ENCODE measurements around the gene ACAA2.

The ACAA2 gene

DNA sequence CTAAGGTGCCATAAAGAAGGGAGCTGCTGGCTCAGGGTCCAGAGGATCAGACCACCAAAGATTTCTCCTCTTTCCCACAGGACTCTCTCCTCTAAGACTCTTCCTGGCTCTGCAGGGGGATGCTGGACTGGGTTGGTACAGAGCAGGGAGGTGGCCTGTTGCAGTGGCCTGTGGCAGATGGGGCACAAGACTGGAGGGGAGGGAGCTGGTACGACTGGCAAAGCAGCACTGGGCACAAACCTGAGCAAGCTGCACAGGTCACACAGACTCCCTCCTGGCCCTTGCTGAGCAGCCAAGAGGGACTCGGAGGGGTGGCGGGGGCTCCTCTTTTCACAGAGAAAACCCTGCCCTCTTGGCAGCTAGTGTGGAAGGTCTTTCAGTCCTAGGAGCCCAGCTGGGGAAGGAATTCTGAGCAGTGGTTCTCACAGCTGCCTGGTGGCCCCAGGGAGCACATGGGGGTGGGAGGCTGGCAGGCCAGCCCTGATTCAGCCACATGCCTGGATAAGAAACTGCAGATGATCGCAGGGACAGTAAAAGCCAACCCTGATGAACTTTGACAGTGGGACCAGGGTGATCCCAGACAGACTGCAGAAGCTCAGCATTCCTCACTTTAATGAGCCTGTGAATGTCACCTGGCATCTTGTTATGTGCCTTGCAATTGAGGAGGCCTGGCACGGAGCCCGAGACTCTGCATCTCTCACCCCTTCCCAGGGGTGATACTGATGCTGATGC is 32.5 kb upstream of the ACAA2 start:
- H3K9me3 ChIP-seq (ENCODE audit: control insufficient read depth in 1 of 2, low read length in 2 of 2), result no peaks in the 10 kb centered on the region
- H3K36me3 ChIP-seq (ENCODE audit: control insufficient read depth in 1 of 2, insufficient read depth in 2 of 2, low read length in 2 of 2), result peaks cover 50 to 61% of the 10 kb centered on the region in 2 donors
- no peak overlapping the region for H3K4me3 ChIP-seq (ENCODE audit: low read depth in 1 of 2, low read length in 2 of 2)
- H3K27me3 ChIP-seq (ENCODE audit: control insufficient read depth in 1 of 2, insufficient read depth in 2 of 2, low read length in 2 of 2), result no peaks in the 10 kb centered on the region
- H3K9ac ChIP-seq (ENCODE audit: low read depth in 1 of 2, low read length in 2 of 2), result no peak overlapping the region
- H3K4me1 ChIP-seq (ENCODE audit: control insufficient read depth in 1 of 2, insufficient read depth in 2 of 2, low read length in 2 of 2), result peaks cover 29 to 33% of the 10 kb centered on the region in 2 donors
- H3K27ac ChIP-seq (ENCODE audit: low read depth, low read length), result no peak overlapping the region

DNA sequence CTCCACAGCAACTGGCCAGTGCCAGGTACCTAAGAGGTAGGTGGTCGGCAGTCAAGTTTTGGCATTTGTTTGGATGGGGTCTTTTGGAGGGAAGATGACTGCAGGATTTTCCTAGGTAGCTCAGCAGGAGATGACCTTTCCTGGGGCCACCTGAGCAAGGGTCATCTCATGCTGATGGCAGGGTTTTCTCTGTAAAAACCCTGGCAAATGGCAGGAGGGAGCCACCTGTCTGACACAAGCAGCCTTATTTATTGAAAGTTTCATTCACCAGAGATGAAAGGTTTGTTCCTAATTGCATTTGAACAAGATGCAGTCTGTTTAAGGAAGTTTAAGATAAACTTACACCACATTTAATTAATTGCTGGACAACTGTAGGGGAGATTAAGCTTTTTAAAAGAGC is 31.6 kb upstream of the ACAA2 start:
- Histone ChIP-seq H3K27ac (ENCODE audit: low read depth, low read length) (no peak overlapping the region), H3K36me3 (ENCODE audit: control insufficient read depth in 1 of 2, insufficient read depth in 2 of 2, low read length in 2 of 2) (peaks cover 57 to 68% of the 10 kb centered on the region in 2 donors), H3K9me3 (ENCODE audit: control insufficient read depth in 1 of 2, low read length in 2 of 2) (no peaks in the 10 kb centered on the region), H3K4me1 (ENCODE audit: control insufficient read depth in 1 of 2, insufficient read depth in 2 of 2, low read length in 2 of 2) (peaks cover 24 to 30% of the 10 kb centered on the region in 2 donors), H3K4me3 (ENCODE audit: low read depth in 1 of 2, low read length in 2 of 2) (no peak overlapping the region), H3K9ac (ENCODE audit: low read depth in 1 of 2, low read length in 2 of 2) (no peak overlapping the region), H3K27me3 (ENCODE audit: control insufficient read depth in 1 of 2, insufficient read depth in 2 of 2, low read length in 2 of 2) (no peaks in the 10 kb centered on the region)

DNA sequence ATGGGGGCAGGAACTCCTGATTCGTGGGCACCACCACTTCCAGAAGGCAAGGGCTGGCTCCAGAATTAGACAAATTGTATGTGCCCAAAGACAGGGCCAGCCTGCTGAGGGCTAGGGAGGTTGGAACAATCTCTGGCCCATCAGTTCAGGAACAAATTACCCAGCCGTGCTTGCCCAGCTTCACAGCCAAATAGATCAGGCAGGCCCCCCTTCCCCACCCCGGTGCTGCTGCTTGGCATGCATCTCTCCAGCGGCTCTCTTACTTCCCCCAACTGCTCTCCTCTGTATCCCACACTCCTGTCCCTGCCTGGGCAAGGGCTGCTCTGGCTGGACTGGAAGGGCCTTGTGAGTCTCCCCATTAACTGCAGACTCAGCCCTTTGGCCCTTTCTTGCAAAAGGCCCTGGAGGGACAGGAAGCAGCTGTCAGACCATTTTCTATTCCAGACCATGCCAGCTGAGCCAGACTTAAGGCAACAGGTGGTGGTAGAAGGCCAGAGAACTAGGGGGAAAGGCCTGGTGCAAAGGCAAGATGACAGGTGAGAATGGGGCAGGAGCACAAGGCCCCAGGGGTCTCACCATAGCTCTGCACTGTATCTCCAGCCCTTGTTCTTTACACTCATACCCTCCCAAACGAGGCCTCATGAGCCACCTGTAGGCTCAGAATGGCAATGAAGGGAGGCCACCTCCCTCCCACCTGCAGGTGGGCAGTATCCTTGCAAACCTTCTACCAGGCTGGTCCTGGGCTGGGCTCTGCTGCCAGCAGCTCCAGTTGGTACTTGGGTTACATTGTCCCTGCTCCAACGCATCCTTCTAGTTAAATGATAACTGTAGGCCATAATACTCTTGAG is 30.7 kb upstream of the ACAA2 start:
- Histone ChIP-seq H3K27me3 (ENCODE audit: control insufficient read depth in 1 of 2, insufficient read depth in 2 of 2, low read length in 2 of 2) (no peaks in the 10 kb centered on the region), H3K4me1 (ENCODE audit: control insufficient read depth in 1 of 2, insufficient read depth in 2 of 2, low read length in 2 of 2) (peaks cover 20 to 22% of the 10 kb centered on the region in 2 donors), H3K4me3 (ENCODE audit: low read depth in 1 of 2, low read length in 2 of 2) (no peak overlapping the region), H3K36me3 (ENCODE audit: control insufficient read depth in 1 of 2, insufficient read depth in 2 of 2, low read length in 2 of 2) (peaks cover 57 to 75% of the 10 kb centered on the region in 2 donors), H3K9me3 (ENCODE audit: control insufficient read depth in 1 of 2, low read length in 2 of 2) (no peaks in the 10 kb centered on the region), H3K9ac (ENCODE audit: low read depth in 1 of 2, low read length in 2 of 2) (no peak overlapping the region), H3K27ac (ENCODE audit: low read depth, low read length) (no peak overlapping the region)

DNA sequence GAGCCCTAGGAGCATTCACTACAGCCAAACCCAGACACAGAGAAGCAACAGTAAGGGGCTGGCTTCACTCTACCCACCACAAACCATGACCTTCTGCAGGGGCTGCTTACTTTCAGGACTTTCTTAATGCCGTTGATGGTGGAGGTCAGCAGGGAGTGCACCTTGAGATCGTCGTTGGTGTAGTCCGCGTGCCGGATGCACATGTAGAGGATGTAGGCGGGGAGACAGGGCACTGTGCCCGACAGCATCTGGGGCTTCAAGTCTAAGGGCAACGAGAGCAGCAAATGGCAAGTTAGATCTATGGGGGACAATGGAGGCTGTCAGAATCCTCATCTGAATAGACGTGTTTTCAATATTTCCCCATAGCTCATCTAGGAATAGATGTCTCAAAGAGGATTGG is 29.8 kb upstream of the ACAA2 start:
- no peak overlapping the region for H3K4me3 ChIP-seq (ENCODE audit: low read depth in 1 of 2, low read length in 2 of 2)

DNA sequence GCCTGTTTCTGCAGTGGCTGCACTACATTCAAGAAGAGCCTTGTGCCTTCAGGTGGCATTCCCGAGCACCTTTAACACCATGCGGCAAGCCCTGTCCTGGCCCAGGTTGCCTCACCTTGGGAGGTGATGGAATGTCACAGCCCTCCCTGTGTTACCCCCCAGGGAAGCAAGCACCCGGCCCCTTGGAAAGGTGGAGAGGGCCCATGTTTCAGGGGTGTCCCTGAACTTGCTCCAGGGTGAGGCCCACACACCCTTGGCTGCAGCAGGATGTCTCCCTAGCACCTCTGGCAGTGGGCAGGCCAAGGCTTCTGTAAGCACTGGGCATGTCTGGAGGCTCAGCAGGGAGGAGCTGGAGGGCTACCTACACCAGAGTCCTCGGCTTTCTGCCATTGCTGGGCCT is 29.3 kb upstream of the ACAA2 start:
- Histone ChIP-seq H3K9me3 (ENCODE audit: control insufficient read depth in 1 of 2, low read length in 2 of 2) (no peaks in the 10 kb centered on the region), H3K4me1 (ENCODE audit: control insufficient read depth in 1 of 2, insufficient read depth in 2 of 2, low read length in 2 of 2) (peaks cover 6 to 17% of the 10 kb centered on the region in 2 donors), H3K27me3 (ENCODE audit: control insufficient read depth in 1 of 2, insufficient read depth in 2 of 2, low read length in 2 of 2) (no peaks in the 10 kb centered on the region), H3K9ac (ENCODE audit: low read depth in 1 of 2, low read length in 2 of 2) (no peak overlapping the region), H3K27ac (ENCODE audit: low read depth, low read length) (no peak overlapping the region), H3K36me3 (ENCODE audit: control insufficient read depth in 1 of 2, insufficient read depth in 2 of 2, low read length in 2 of 2) (peaks cover 66 to 84% of the 10 kb centered on the region in 2 donors), H3K4me3 (ENCODE audit: low read depth in 1 of 2, low read length in 2 of 2) (no peak overlapping the region)

More for the DNA sequence above, 29.8 kb upstream of the ACAA2 start:
- Histone ChIP-seq H3K9me3 (ENCODE audit: control insufficient read depth in 1 of 2, low read length in 2 of 2) (no peaks in the 10 kb centered on the region), H3K4me1 (ENCODE audit: control insufficient read depth in 1 of 2, insufficient read depth in 2 of 2, low read length in 2 of 2) (peaks cover 11 to 17% of the 10 kb centered on the region in 2 donors), H3K27me3 (ENCODE audit: control insufficient read depth in 1 of 2, insufficient read depth in 2 of 2, low read length in 2 of 2) (no peaks in the 10 kb centered on the region), H3K27ac (ENCODE audit: low read depth, low read length) (no peak overlapping the region), H3K36me3 (ENCODE audit: control insufficient read depth in 1 of 2, insufficient read depth in 2 of 2, low read length in 2 of 2) (peaks cover 61 to 84% of the 10 kb centered on the region in 2 donors), H3K9ac (ENCODE audit: low read depth in 1 of 2, low read length in 2 of 2) (no peak overlapping the region)

DNA sequence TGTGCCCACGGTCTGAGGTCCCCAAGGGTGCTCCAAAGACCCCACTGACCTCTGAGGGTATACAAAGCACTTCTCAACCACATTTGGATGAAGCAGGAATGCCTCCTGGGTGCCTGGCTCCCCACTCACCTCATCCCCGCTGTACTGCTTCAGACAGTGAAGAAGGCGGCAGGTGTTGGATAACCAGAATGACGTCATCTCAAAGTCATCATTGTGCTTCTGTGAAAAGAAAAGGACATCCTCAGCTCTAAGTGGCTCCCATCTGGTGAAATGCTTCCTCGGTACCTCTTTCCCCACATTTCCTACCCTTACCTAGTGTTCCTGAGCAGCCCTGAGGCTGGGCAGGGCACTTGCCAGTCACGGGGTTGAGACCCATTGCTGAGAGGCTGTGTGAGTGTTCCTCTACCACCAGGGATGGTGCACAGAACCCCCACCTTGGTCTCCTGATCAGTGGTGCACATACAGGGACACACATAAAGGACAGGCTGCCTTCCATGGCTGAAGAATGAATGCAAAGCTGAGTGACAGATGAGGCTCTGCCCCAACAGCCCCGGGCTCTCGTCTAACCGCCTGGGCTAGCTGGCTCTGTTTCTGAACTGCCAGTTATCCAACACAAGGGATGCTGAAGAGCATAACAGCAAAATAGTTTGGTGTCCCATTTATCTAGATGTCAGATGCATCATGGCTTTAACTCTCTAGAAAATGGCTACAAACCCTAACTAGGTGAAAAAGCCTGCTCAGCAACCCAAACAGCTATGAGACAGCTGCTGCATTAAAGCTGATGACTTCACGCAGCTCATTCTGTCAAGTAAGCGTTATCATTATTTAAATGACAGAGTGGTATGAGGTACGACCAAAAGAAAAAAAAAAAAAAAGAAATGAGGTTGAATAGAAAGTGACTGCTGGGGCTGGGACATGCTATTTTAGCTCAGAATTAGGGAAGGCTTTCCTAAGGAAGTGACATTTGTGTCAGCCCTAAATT is 28.2 kb upstream of the ACAA2 start:
- H3K36me3 ChIP-seq (ENCODE audit: control insufficient read depth in 1 of 2, insufficient read depth in 2 of 2, low read length in 2 of 2), result peaks cover 67 to 83% of the 10 kb centered on the region in 2 donors
- peaks cover 2 to 10% of the 10 kb centered on the region in 2 donors for H3K4me1 ChIP-seq (ENCODE audit: control insufficient read depth in 1 of 2, insufficient read depth in 2 of 2, low read length in 2 of 2)
- H3K27me3 ChIP-seq (ENCODE audit: control insufficient read depth in 1 of 2, insufficient read depth in 2 of 2, low read length in 2 of 2), result no peaks in the 10 kb centered on the region
- no peaks in the 10 kb centered on the region for H3K9me3 ChIP-seq (ENCODE audit: control insufficient read depth in 1 of 2, low read length in 2 of 2)
- no peak overlapping the region for H3K9ac ChIP-seq (ENCODE audit: low read depth in 1 of 2, low read length in 2 of 2)
- no peak overlapping the region for H3K4me3 ChIP-seq (ENCODE audit: low read depth in 1 of 2, low read length in 2 of 2)
- H3K27ac ChIP-seq (ENCODE audit: low read depth, low read length), result no peak overlapping the region

DNA sequence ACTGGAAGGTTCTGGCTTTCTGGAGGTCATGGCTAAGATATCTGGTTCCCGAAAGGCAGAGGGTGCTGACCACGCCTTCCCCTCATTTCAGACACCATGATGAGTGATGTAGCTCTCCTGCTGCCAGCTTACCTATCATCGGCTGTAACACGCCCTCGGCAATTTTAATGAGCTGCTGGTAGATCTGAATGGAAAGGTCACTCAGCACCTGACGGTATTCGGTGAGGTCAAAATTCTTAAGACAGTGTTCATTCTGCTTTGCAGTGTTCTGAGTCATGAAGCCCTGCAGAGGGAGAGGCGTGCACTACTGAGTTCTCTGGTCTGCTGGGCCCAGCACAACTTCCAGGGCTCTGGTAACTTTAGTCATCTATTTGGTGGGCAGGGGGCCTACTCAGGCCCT is 25.7 kb upstream of the ACAA2 start:
- H3K9me3 ChIP-seq (ENCODE audit: control insufficient read depth in 1 of 2, low read length in 2 of 2), result no peaks in the 10 kb centered on the region
- no peaks in the 10 kb centered on the region for H3K27me3 ChIP-seq (ENCODE audit: control insufficient read depth in 1 of 2, insufficient read depth in 2 of 2, low read length in 2 of 2)
- H3K4me3 ChIP-seq (ENCODE audit: low read depth in 1 of 2, low read length in 2 of 2), result no peak overlapping the region
- H3K9ac ChIP-seq (ENCODE audit: low read depth in 1 of 2, low read length in 2 of 2), result no peak overlapping the region
- H3K36me3 ChIP-seq (ENCODE audit: control insufficient read depth in 1 of 2, insufficient read depth in 2 of 2, low read length in 2 of 2), result peaks cover 47 to 68% of the 10 kb centered on the region in 2 donors
- peaks cover 4 to 20% of the 10 kb centered on the region in 2 donors for H3K4me1 ChIP-seq (ENCODE audit: control insufficient read depth in 1 of 2, insufficient read depth in 2 of 2, low read length in 2 of 2)
- H3K27ac ChIP-seq (ENCODE audit: low read depth, low read length), result no peak overlapping the region

DNA sequence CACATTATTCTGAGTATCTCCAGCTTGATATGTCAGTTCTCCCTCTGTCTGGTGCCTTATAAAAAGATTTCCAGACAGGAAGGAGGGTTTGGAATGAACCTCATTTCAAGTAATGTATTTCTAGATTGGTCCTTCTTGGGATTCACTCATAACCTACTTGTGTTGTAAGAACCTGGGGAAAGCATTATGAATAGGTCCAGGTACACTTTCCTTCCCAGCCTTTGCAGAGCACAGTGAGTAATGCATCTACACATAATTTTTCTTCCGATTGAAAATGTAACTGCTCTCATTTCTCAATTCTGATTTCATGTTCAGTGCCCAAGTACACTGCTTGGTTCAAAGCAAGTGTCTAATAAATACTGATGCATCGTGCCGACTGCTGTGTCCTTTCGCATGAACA is 25.0 kb upstream of the ACAA2 start:
- peaks cover 47 to 64% of the 10 kb centered on the region in 2 donors for H3K36me3 ChIP-seq (ENCODE audit: control insufficient read depth in 1 of 2, insufficient read depth in 2 of 2, low read length in 2 of 2)
- H3K9ac ChIP-seq (ENCODE audit: low read depth in 1 of 2, low read length in 2 of 2), result no peak overlapping the region
- H3K27ac ChIP-seq (ENCODE audit: low read depth, low read length), result no peak overlapping the region
- H3K4me3 ChIP-seq (ENCODE audit: low read depth in 1 of 2, low read length in 2 of 2), result no peak overlapping the region
- H3K9me3 ChIP-seq (ENCODE audit: control insufficient read depth in 1 of 2, low read length in 2 of 2), result no peaks in the 10 kb centered on the region
- H3K4me1 ChIP-seq (ENCODE audit: control insufficient read depth in 1 of 2, insufficient read depth in 2 of 2, low read length in 2 of 2), result peaks cover 4 to 26% of the 10 kb centered on the region in 2 donors
- H3K27me3 ChIP-seq (ENCODE audit: control insufficient read depth in 1 of 2, insufficient read depth in 2 of 2, low read length in 2 of 2), result no peaks in the 10 kb centered on the region

DNA sequence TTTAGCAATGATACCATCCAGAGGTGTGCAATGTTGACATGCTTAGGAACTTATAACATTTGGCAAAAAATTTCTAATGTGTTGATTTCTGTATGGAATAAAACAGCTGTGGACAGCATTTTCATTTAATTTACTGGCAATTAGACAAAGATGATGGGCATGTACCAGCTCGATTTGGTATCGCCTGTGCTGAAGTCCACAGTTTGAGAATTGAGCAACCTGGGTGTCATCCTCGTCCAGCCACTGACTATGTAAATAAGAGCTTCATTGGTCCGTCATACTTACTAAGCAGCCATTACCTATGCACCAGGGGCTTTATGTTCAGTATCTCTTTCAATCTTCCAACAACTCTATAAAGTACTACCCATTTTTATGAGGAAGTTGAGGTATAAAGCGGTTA is 24.6 kb upstream of the ACAA2 start:
- no peak overlapping the region for H3K27ac ChIP-seq (ENCODE audit: low read depth, low read length)

More for the DNA sequence above, 24.6 kb upstream of the ACAA2 start:
- Histone ChIP-seq H3K4me1 (ENCODE audit: control insufficient read depth in 1 of 2, insufficient read depth in 2 of 2, low read length in 2 of 2) (peaks cover 4 to 31% of the 10 kb centered on the region in 2 donors), H3K9ac (ENCODE audit: low read depth in 1 of 2, low read length in 2 of 2) (no peak overlapping the region), H3K36me3 (ENCODE audit: control insufficient read depth in 1 of 2, insufficient read depth in 2 of 2, low read length in 2 of 2) (peaks cover 44 to 60% of the 10 kb centered on the region in 2 donors), H3K27me3 (ENCODE audit: control insufficient read depth in 1 of 2, insufficient read depth in 2 of 2, low read length in 2 of 2) (no peaks in the 10 kb centered on the region), H3K4me3 (ENCODE audit: low read depth in 1 of 2, low read length in 2 of 2) (no peak overlapping the region), H3K9me3 (ENCODE audit: control insufficient read depth in 1 of 2, low read length in 2 of 2) (no peaks in the 10 kb centered on the region)
